ENCODE measurements around the gene TIE1. TPM values are rescaled to one million over a fixed set of nuclear protein-coding genes. Genes with fewer than 3 reads are reported as not detected.
A peak's percentile ranks its signal among the peaks of the same experiment; 100 is the strongest.

Gene TIE1
- total and polyA plus RNA-seq, 9 of the 15 experiments (the other 6 are each of a cell fraction or from before 2014, with no cell fraction given): 0.07 to 0.49 (median 0.14) TPM; not detected in 4

DNA sequence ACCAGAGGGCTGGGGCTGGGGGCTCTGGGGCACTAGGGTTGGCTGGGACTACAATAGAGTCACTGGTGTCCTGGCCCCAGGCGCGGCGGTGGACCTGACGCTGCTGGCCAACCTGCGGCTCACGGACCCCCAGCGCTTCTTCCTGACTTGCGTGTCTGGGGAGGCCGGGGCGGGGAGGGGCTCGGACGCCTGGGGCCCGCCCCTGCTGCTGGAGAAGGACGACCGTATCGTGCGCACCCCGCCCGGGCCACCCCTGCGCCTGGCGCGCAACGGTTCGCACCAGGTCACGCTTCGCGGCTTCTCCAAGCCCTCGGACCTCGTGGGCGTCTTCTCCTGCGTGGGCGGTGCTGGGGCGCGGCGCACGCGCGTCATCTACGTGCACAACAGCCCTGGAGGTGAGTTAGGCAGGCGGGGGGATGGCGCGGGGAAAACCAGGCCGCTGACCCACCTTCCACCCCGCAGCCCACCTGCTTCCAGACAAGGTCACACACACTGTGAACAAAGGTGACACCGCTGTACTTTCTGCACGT lies 4.1 kb downstream of the TIE1 start (continued):
- TF ChIP-seq PRMT5 (CRISPR knock-in tag; IDR thresholded peaks at IDR 0.05) (no peak), BHLHE40 (IDR thresholded peaks at IDR 0.05; ENCODE audit: low read length) (0 out of 2 replicates have a peak, but pooled peaks have one; percentile 5), EGR1 (conservative IDR thresholded peaks at IDR 0.05) (peak; percentile 96), SRSF1 (IDR thresholded peaks at IDR 0.05; ENCODE audit: low read depth, low read length) (no peak), NRF1 (conservative IDR thresholded peaks at IDR 0.05 in 1 of 2, IDR thresholded peaks at IDR 0.05 in 1 of 2) (peak; percentile 79 to 84), HNRNPLL (IDR thresholded peaks at IDR 0.05; ENCODE audit: low read depth, low read length, poor library complexity, severe bottlenecking) (peak; percentile 28), TRIM28 (IDR thresholded peaks at IDR 0.05) (no peak)
- TF ChIP-seq, protein P1, sequence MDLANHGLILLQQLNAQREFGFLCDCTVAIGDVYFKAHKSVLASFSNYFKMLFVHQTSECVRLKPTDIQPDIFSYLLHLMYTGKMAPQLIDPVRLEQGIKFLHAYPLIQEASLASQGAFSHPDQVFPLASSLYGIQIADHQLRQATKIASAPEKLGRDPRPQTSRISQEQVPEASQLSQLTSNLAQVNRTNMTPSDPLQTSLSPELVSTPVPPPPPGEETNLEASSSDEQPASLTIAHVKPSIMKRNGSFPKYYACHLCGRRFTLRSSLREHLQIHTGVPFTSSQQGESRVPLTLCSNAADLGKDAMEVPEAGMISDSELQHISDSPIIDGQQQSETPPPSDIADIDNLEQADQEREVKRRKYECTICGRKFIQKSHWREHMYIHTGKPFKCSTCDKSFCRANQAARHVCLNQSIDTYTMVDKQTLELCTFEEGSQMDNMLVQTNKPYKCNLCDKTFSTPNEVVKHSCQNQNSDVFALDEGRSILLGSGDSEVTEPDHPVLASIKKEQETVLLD (IDR thresholded peaks at IDR 0.05): 0 out of 2 replicates have a peak, but pooled peaks have one; percentile 21
- TF ChIP-seq, protein P2, sequence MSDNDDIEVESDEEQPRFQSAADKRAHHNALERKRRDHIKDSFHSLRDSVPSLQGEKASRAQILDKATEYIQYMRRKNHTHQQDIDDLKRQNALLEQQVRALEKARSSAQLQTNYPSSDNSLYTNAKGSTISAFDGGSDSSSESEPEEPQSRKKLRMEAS (CRISPR knock-in tag; IDR thresholded peaks at IDR 0.05): peak; percentile 92
- TF ChIP-seq, protein P3, sequence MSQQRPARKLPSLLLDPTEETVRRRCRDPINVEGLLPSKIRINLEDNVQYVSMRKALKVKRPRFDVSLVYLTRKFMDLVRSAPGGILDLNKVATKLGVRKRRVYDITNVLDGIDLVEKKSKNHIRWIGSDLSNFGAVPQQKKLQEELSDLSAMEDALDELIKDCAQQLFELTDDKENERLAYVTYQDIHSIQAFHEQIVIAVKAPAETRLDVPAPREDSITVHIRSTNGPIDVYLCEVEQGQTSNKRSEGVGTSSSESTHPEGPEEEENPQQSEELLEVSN (IDR thresholded peaks at IDR 0.05; ENCODE audit: borderline replicate concordance in 1 of 2, extremely low read depth in 1 of 2, insufficient read depth in 1 of 2, insufficient read length in 1 of 2, low read depth in 1 of 2, low read length in 1 of 2, poor library complexity in 1 of 2, severe bottlenecking in 1 of 2): peak; percentile 59 to 93
- TF ChIP-seq, protein P4, sequence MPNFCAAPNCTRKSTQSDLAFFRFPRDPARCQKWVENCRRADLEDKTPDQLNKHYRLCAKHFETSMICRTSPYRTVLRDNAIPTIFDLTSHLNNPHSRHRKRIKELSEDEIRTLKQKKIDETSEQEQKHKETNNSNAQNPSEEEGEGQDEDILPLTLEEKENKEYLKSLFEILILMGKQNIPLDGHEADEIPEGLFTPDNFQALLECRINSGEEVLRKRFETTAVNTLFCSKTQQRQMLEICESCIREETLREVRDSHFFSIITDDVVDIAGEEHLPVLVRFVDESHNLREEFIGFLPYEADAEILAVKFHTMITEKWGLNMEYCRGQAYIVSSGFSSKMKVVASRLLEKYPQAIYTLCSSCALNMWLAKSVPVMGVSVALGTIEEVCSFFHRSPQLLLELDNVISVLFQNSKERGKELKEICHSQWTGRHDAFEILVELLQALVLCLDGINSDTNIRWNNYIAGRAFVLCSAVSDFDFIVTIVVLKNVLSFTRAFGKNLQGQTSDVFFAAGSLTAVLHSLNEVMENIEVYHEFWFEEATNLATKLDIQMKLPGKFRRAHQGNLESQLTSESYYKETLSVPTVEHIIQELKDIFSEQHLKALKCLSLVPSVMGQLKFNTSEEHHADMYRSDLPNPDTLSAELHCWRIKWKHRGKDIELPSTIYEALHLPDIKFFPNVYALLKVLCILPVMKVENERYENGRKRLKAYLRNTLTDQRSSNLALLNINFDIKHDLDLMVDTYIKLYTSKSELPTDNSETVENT (CRISPR knock-in tag; IDR thresholded peaks at IDR 0.05): no peak
